Neural cell (in vitro differentiated cells): ENCODE results near the gene FOXL1. TPM values are rescaled to one million over a fixed set of nuclear protein-coding genes. Genes with fewer than 3 reads are reported as not detected.

Experiments used
- H2AFZ ChIP-seq: fragments of 200-600, 300-800 bp; sonication (generic), shearing (Covaris generic); 2 replicates; pipeline ENCODE4 v1.6.0; 2014; ENCODE audit warnings: low read depth, mild to moderate bottlenecking, antibody characterized with exemption, low read length, moderate library complexity
- H3F3A ChIP-seq: fragments of 200-600 bp; shearing (Covaris generic); 2 replicates; pipeline ENCODE4 v1.6.1; 2016; ENCODE audit warnings: mild to moderate bottlenecking, moderate library complexity, mixed read lengths, antibody characterized with exemption, low read length; ENCODE audit not compliant: insufficient read depth, poor library complexity, severe bottlenecking
- H3K27ac ChIP-seq: fragments of 200-600, 300-800 bp; sonication (generic), shearing (Covaris generic); 2 replicates; pipeline ENCODE4 v1.5.1; 2014; ENCODE audit warnings: mild to moderate bottlenecking, low read length, moderate library complexity
- H3K27me3 ChIP-seq: fragments of 300-800, 200-600 bp; sonication (generic), shearing (Covaris generic); 2 replicates; pipeline ENCODE4 v1.6.0; 2014; ENCODE audit warnings: mild to moderate bottlenecking, low read depth, low read length, moderate library complexity; ENCODE audit not compliant: insufficient read depth
- H3K36me3 ChIP-seq: fragments of 300-800, 200-600 bp; sonication (generic), shearing (Covaris generic); 2 replicates; pipeline ENCODE4 v1.5.1; 2014; ENCODE audit warnings: mild to moderate bottlenecking, antibody characterized with exemption, low read length, moderate library complexity; ENCODE audit not compliant: insufficient read depth
- H3K4me2 ChIP-seq: fragments of 300-800, 200-600 bp; sonication (generic), shearing (Covaris generic); 2 replicates; pipeline ENCODE4 v1.6.0; 2014; ENCODE audit warnings: mild to moderate bottlenecking, low read length
- H3K4me3 ChIP-seq: fragments of 300-800, 200-600 bp; sonication (generic), shearing (Covaris generic); 2 replicates; pipeline ENCODE4 v1.5.1; 2014; ENCODE audit warnings: mild to moderate bottlenecking, low read length, moderate library complexity
- H3K79me2 ChIP-seq: fragments of 200-600 bp; shearing (Covaris generic); replicated peaks from 2 replicates; pipeline ENCODE4 v1.6.0; 2014; ENCODE audit warnings: mild to moderate bottlenecking, low read length, moderate library complexity; ENCODE audit not compliant: insufficient read depth
- H3K9ac ChIP-seq: fragments of 300-800, 200-600 bp; sonication (generic), shearing (Covaris generic); 2 replicates; pipeline ENCODE4 v1.6.1; 2016; ENCODE audit warnings: mild to moderate bottlenecking, low read length, mixed read lengths
- H3K9me2 ChIP-seq: fragments of 200-600 bp; shearing (Covaris generic); 2 replicates; pipeline ENCODE4 v1.6.1; 2016; ENCODE audit warnings: mild to moderate bottlenecking, low read length, mixed read lengths; ENCODE audit not compliant: insufficient read depth
- H3K9me3 ChIP-seq: fragments of 200-600, 300-800 bp; sonication (generic), shearing (Covaris generic); 2 replicates; pipeline ENCODE4 v1.6.1; 2016; ENCODE audit warnings: mild to moderate bottlenecking, mixed run types, low read length, moderate library complexity, mixed read lengths
- H4K20me1 ChIP-seq: fragments of 200-600 bp; shearing (Covaris generic); 2 replicates; pipeline ENCODE4 v1.6.1; 2016; ENCODE audit warnings: mild to moderate bottlenecking, mixed run types; ENCODE audit not compliant: insufficient read depth
- EP300 ChIP-seq: fragments of 450-650 bp; conservative IDR thresholded peaks from 2 replicates; pipeline ENCODE4 v1.6.1; 2014; ENCODE audit warnings: antibody characterized with exemption, mild to moderate bottlenecking, moderate library complexity; ENCODE audit not compliant: poor library complexity, severe bottlenecking
- EZH2 ChIP-seq: fragments of 200-600, 300-800 bp; shearing (Covaris generic), sonication (generic); IDR thresholded peaks from 2 replicates; pipeline ENCODE4 v1.6.1; 2014; ENCODE audit warnings: antibody characterized with exemption, low read length, borderline replicate concordance, mild to moderate bottlenecking; ENCODE audit not compliant: insufficient read depth, poor library complexity, severe bottlenecking
- MXI1 ChIP-seq: fragments of 450-650 bp; conservative IDR thresholded peaks from 2 replicates; pipeline ENCODE4 v1.6.1; 2014; ENCODE audit warnings: antibody characterized with exemption, mild to moderate bottlenecking; ENCODE audit not compliant: poor library complexity, severe bottlenecking
- POLR2AphosphoS5 ChIP-seq: IDR thresholded peaks from 2 replicates; pipeline ENCODE4 v1.6.1; 2012
- RAD21 ChIP-seq: fragments of 450-650 bp; conservative IDR thresholded peaks from 2 replicates; pipeline ENCODE4 v1.6.1; 2014; ENCODE audit warnings: antibody characterized with exemption, mild to moderate bottlenecking, moderate library complexity
- REST ChIP-seq: IDR thresholded peaks from 2 replicates; pipeline ENCODE4 v1.6.1; 2012; ENCODE audit warnings: borderline replicate concordance
- SMC3 ChIP-seq: fragments of 450-650 bp; conservative IDR thresholded peaks from 2 replicates; pipeline ENCODE4 v1.6.1; 2014; ENCODE audit warnings: antibody characterized with exemption, mild to moderate bottlenecking, moderate library complexity; ENCODE audit not compliant: poor library complexity
- TAF1 ChIP-seq: IDR thresholded peaks from 2 replicates; pipeline ENCODE4 v1.6.1; 2012; ENCODE audit warnings: low read depth
- polyA plus RNA-seq: library from polyadenylated mRNA; depleted of rRNA; stranded (reverse); fragments of >200 nt; gene quantifications from 2 replicates; pipeline ENCODE4 v1.2.3, GENCODE V29; 2014
- TF ChIP-seq, protein P1 (sequence below): fragments of 450-650 bp; IDR thresholded peaks from 2 replicates; pipeline ENCODE4 v1.5.1; 2014; ENCODE audit warnings: antibody characterized with exemption, mild to moderate bottlenecking, moderate library complexity; ENCODE audit not compliant: poor library complexity, severe bottlenecking

FOXL1 gene
- polyA plus RNA-seq, 1 donor from 2014 or later: 0.07 TPM

GRCh38 chr16:86530251-86531190, 47.8 kb upstream of the FOXL1 start:
- no peaks in the 10 kb centered on the region for H3K9me2 ChIP-seq
- no peaks in the 10 kb centered on the region for H3K9me3 ChIP-seq
- H3K27ac ChIP-seq: no peak overlapping the region
- no peaks in the 10 kb centered on the region for H4K20me1 ChIP-seq
- H3K9ac ChIP-seq: no peak overlapping the region
- no peak overlapping the region for H3K4me3 ChIP-seq
- no peaks in the 10 kb centered on the region for H3F3A ChIP-seq
- no peak overlapping the region for H3K4me2 ChIP-seq
- H3K27me3 ChIP-seq: no peaks in the 10 kb centered on the region
- H2AFZ ChIP-seq: no peak overlapping the region
- TF ChIP-seq EP300 (no peak), EZH2 (no peak), SMC3 (no peak), RAD21 (no peak), POLR2AphosphoS5 (no peak), REST (no peak), TAF1 (no peak), MXI1 (no peak)
- TF ChIP-seq, protein P1, sequence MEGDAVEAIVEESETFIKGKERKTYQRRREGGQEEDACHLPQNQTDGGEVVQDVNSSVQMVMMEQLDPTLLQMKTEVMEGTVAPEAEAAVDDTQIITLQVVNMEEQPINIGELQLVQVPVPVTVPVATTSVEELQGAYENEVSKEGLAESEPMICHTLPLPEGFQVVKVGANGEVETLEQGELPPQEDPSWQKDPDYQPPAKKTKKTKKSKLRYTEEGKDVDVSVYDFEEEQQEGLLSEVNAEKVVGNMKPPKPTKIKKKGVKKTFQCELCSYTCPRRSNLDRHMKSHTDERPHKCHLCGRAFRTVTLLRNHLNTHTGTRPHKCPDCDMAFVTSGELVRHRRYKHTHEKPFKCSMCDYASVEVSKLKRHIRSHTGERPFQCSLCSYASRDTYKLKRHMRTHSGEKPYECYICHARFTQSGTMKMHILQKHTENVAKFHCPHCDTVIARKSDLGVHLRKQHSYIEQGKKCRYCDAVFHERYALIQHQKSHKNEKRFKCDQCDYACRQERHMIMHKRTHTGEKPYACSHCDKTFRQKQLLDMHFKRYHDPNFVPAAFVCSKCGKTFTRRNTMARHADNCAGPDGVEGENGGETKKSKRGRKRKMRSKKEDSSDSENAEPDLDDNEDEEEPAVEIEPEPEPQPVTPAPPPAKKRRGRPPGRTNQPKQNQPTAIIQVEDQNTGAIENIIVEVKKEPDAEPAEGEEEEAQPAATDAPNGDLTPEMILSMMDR: no peak
- H3K36me3 ChIP-seq: no peaks in the 10 kb centered on the region
- H3K79me2 ChIP-seq: no peaks in the 10 kb centered on the region

DNA sequence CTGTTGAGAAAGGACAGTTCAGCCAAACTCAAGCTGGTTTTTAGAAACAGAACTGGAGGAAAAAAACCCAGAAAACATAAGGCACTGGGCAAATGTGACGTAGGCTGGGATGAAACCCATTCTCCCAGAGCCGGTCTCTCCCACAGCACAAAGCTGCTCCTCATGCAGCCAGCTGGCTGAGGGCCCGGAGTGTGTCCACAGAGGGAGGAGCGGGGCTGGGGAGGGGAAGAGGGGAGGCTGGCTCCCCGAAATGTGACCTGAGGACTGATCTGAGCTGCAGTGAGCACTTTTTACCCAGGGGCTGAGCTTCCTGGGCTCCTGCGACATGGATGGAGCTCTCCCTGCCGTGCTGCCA, 47.2 kb upstream of the FOXL1 start:
- Histone ChIP-seq H3K36me3 (no peaks in the 10 kb centered on the region), H3K9me2 (no peaks in the 10 kb centered on the region), H3K27ac (no peak overlapping the region), H3K4me2 (no peak overlapping the region), H3K9ac (no peak overlapping the region), H3K4me3 (no peak overlapping the region), H2AFZ (no peak overlapping the region), H4K20me1 (no peaks in the 10 kb centered on the region), H3F3A (no peaks in the 10 kb centered on the region), H3K9me3 (no peaks in the 10 kb centered on the region), H3K79me2 (no peaks in the 10 kb centered on the region), H3K27me3 (no peaks in the 10 kb centered on the region)
- TF ChIP-seq, protein P1: no peak
- TF ChIP-seq EP300 (no peak), EZH2 (no peak), SMC3 (no peak), MXI1 (no peak), TAF1 (no peak), POLR2AphosphoS5 (no peak), RAD21 (no peak), REST (no peak)
